GM18861 (cell line): Measurements from ENCODE around the gene TRIM36.

Source experiments
- ATAC-seq: cut with Tn5 transposase; IDR thresholded peaks from one replicate; pipeline ENCODE4 v1.9.1; 2021; ENCODE audit not compliant: unreplicated experiment

TRIM36 gene

GRCh38 chr5:115166744-115167393, 2.8 kb downstream of the TRIM36 start:
- no peak for ATAC-seq

GRCh38 chr5:115165790-115166189, 3.9 kb downstream of the TRIM36 start:
- ATAC-seq, result no peak

GRCh38 chr5:115160975-115161475, 8.7 kb downstream of the TRIM36 start:
- no peak for ATAC-seq

GRCh38 chr5:115151208-115151805, 18.4 kb downstream of the TRIM36 start:
- no peak for ATAC-seq

GRCh38 chr5:115150512-115150911, 19.2 kb downstream of the TRIM36 start:
- no peak for ATAC-seq

GRCh38 chr5:115147052-115147451, 22.7 kb downstream of the TRIM36 start:
- no peak for ATAC-seq

- ATAC-seq, result no peak
Measured at GRCh38 chr5:115136294-115136693, 33.4 kb downstream of the TRIM36 start.

GRCh38 chr5:115132465-115132864, 37.2 kb downstream of the TRIM36 start:
- ATAC-seq, result no peak

GRCh38 chr5:115126303-115126702, 43.4 kb downstream of the TRIM36 start:
- ATAC-seq, result no peak

GRCh38 chr5:115124741-115125140, 45.0 kb downstream of the TRIM36 start:
- no peak for ATAC-seq

GRCh38 chr5:115116001-115116400, 53.7 kb downstream of the TRIM36 start:
- ATAC-seq, result no peak

GRCh38 chr5:115109840-115110239, 59.9 kb downstream of the TRIM36 start:
- ATAC-seq, result no peak

GRCh38 chr5:115109356-115109755, 60.4 kb downstream of the TRIM36 start:
- ATAC-seq, result no peak

- ATAC-seq, result no peak
Measured at GRCh38 chr5:115100319-115100955, 69.3 kb downstream of the TRIM36 start.

GRCh38 chr5:115098041-115098702, 71.5 kb downstream of the TRIM36 start:
- ATAC-seq, result peak; percentile 76

- ATAC-seq, result no peak
Measured at GRCh38 chr5:115097236-115097635, 72.5 kb downstream of the TRIM36 start.

GRCh38 chr5:115096034-115096769, 73.5 kb downstream of the TRIM36 start:
- no peak for ATAC-seq

GRCh38 chr5:115087951-115088350, 81.8 kb downstream of the TRIM36 start:
- no peak for ATAC-seq

- ATAC-seq, result no peak
Measured at GRCh38 chr5:115086473-115086872, 83.2 kb downstream of the TRIM36 start.

- ATAC-seq, result no peak
Measured at GRCh38 chr5:115084246-115084793, 85.4 kb downstream of the TRIM36 start.
